Endothelial cell of umbilical vein (primary cell): ENCODE data around the gene STAG1. TPM values are rescaled to one million over a fixed set of nuclear protein-coding genes. Genes with fewer than 3 reads are reported as not detected.

Source experiments
- BruUV-seq: library from RNA; stranded (reverse); fragments of 400-500 nt; replicated peaks from 2 replicates; lab custom pipeline; 2021; lab: Mats Ljungman, UMichigan
- CTCF ChIA-PET: fragments of 300-600, 350-600 bp; sonication (Branson Sonifier 250); formaldehyde crosslinking; loops from one replicate; lab custom pipeline; 2021; ENCODE audit warnings: antibody characterized with exemption, inconsistent platforms; lab: Charles Lee
- POLR2A ChIA-PET: fragments of 300-600, 350-600 bp; sonication (Branson Sonifier 250); formaldehyde crosslinking; loops from one replicate; lab custom pipeline; 2021; ENCODE audit warnings: antibody characterized with exemption, inconsistent platforms; lab: Charles Lee
- DNase-seq: peaks from one replicate; pipeline ENCODE4 v3.0.0-alpha.2; 2011; ENCODE audit warnings: low read depth, low spot score
- FAIRE-seq: peaks from 2 replicates; lab custom pipeline; 2011; peaks lifted over from hg19 to GRCh38; lab: Jason Lieb, UNC
- H2AFZ ChIP-seq: 2 replicates; pipeline ENCODE4 v1.6.0; 2012; ENCODE audit warnings: low read depth, low read length, control low read depth, inconsistent platforms
- H3K27ac ChIP-seq: 2 replicates; pipeline ENCODE4 v1.5.1; 2011; ENCODE audit warnings: low read depth, mild to moderate bottlenecking, control low read depth, low read length, moderate library complexity; ENCODE audit not compliant: insufficient read depth
- H3K27me3 ChIP-seq, 2 experiments: 2 replicates each; pipeline versions ENCODE4 v1.6.0 to v1.6.1; 2011; ENCODE audit warnings: low read length in 2 of 2, mixed read lengths in 1 of 2; ENCODE audit not compliant: control insufficient read depth in 2 of 2, insufficient read depth in 2 of 2
- H3K36me3 ChIP-seq, 2 experiments: 2 replicates in 1 of 2; 3 replicates in 1 of 2; pipeline ENCODE4 v1.5.1; 2011; ENCODE audit warnings: low read length in 2 of 2, mild to moderate bottlenecking in 1 of 2, moderate library complexity in 1 of 2; ENCODE audit not compliant: control insufficient read depth in 2 of 2, insufficient read depth in 2 of 2; ENCODE audit errors: extremely low read depth in 1 of 2
- H3K4me1 ChIP-seq: 3 replicates; pipeline ENCODE4 v1.5.1; 2011; ENCODE audit warnings: mild to moderate bottlenecking, low read length; ENCODE audit not compliant: control insufficient read depth, insufficient read depth; ENCODE audit errors: extremely low read depth
- H3K4me2 ChIP-seq: 2 replicates; pipeline ENCODE4 v1.6.1; 2011; ENCODE audit warnings: low read length, control low read depth, mixed read lengths; ENCODE audit not compliant: insufficient read depth
- H3K4me3 ChIP-seq, 3 experiments: fragments of 200-600 bp in 1 of 3; sonication (generic), shearing (Covaris generic) in 1 of 3; replicated peaks in 1 of 3; 2 replicates each; pipeline ENCODE4 v1.5.1; 2011 to 2016; ENCODE audit warnings: control low read depth in 3 of 3, low read length in 3 of 3, mild to moderate bottlenecking in 2 of 3, inconsistent platforms in 1 of 3, low read depth in 1 of 3, moderate library complexity in 1 of 3; ENCODE audit not compliant: insufficient read depth in 1 of 3
- H3K79me2 ChIP-seq: 2 replicates; pipeline ENCODE4 v1.6.0; 2012; ENCODE audit warnings: low read length, inconsistent platforms; ENCODE audit not compliant: control insufficient read depth, insufficient read depth
- H3K9ac ChIP-seq: replicated peaks from 2 replicates; pipeline ENCODE3; 2011; ENCODE audit warnings: low read length, control low read depth; ENCODE audit not compliant: insufficient read depth; ENCODE audit errors: extremely low read depth
- H3K9me1 ChIP-seq: replicated peaks from 3 replicates; pipeline ENCODE4 v1.6.0; 2011; ENCODE audit warnings: mild to moderate bottlenecking, low read length; ENCODE audit not compliant: control insufficient read depth, insufficient read depth; ENCODE audit errors: extremely low read depth
- H3K9me3 ChIP-seq: replicated peaks from 2 replicates; pipeline ENCODE4 v1.5.1; 2012; ENCODE audit warnings: low read length, inconsistent platforms; ENCODE audit not compliant: control insufficient read depth, insufficient read depth
- H4K20me1 ChIP-seq: replicated peaks from 2 replicates; pipeline ENCODE3; 2011; ENCODE audit warnings: mild to moderate bottlenecking, low read length; ENCODE audit not compliant: control insufficient read depth, insufficient read depth; ENCODE audit errors: extremely low read depth
- CTCF ChIP-seq, 2 donors: IDR thresholded peaks; 1 replicate in 1 of 2; 2 replicates in 1 of 2; pipeline ENCODE4 v1.5.1; 2011; ENCODE audit warnings: low read length in 2 of 2, mild to moderate bottlenecking in 2 of 2, moderate library complexity in 2 of 2, control low read depth in 1 of 2, inconsistent platforms in 1 of 2, low read depth in 1 of 2; ENCODE audit not compliant: insufficient read depth in 1 of 2; ENCODE audit errors: extremely low read depth in 1 of 2
- EZH2 ChIP-seq: IDR thresholded peaks from 2 replicates; pipeline ENCODE4 v1.6.1; 2012; ENCODE audit warnings: borderline replicate concordance, low read depth, mild to moderate bottlenecking, moderate library complexity, low read length, inconsistent platforms; ENCODE audit not compliant: severe bottlenecking
- FOS ChIP-seq: IDR thresholded peaks from 2 replicates; pipeline ENCODE4 v1.6.1; 2011; ENCODE audit warnings: mild to moderate bottlenecking, low read length, moderate library complexity, borderline replicate concordance; ENCODE audit not compliant: insufficient read depth
- GATA2 ChIP-seq: IDR thresholded peaks from 2 replicates; pipeline ENCODE4 v1.7.0; 2011; ENCODE audit warnings: low read depth, mild to moderate bottlenecking, moderate library complexity, mixed read lengths, low read length; ENCODE audit not compliant: insufficient read length, insufficient read depth
- JUN ChIP-seq: IDR thresholded peaks from 2 replicates; pipeline ENCODE4 v1.6.1; 2011; ENCODE audit warnings: borderline replicate concordance, low read depth; ENCODE audit not compliant: insufficient read length, insufficient read depth
- MAX ChIP-seq: IDR thresholded peaks from 2 replicates; pipeline ENCODE4 v1.6.1; 2011; ENCODE audit not compliant: insufficient read depth, insufficient read length
- MYC ChIP-seq: IDR thresholded peaks from one replicate; pipeline ENCODE4 v1.6.1; 2011; ENCODE audit warnings: mild to moderate bottlenecking, low read depth, low read length
- POLR2A ChIP-seq: IDR thresholded peaks from 2 replicates; pipeline ENCODE4 v1.6.1; 2012; ENCODE audit warnings: low read depth, mild to moderate bottlenecking, control low read depth, low read length
- POLR2AphosphoS5 ChIP-seq: IDR thresholded peaks from 2 replicates; pipeline ENCODE4 v1.6.1; 2012; ENCODE audit warnings: low read depth, mild to moderate bottlenecking, control low read depth, low read length, moderate library complexity; ENCODE audit not compliant: insufficient read depth
- dilution Hi-C: fragments of 300-500 bp; cut with MboI; formaldehyde crosslinking; loops from one replicate; pipeline ENCODE4 v1.15.0; 2019; ENCODE audit warnings: low sequenced_read_pairs; ENCODE audit not compliant: extremely low pct_ligation_motif_present
- intact Hi-C: fragments of 100-400 bp; cut with micrococcal nuclease; formaldehyde crosslinking; loops from one replicate; pipeline ENCODE4 v1.10.0; 2022
- polyA plus RNA-seq, 4 experiments: library from polyadenylated mRNA; depleted of rRNA in 3 of 4; stranded (reverse) in 3 of 4; unstranded in 1 of 4; fragments of >200 nt; gene quantifications; 2 replicates each; pipeline versions ENCODE4 v1.2.1 to v1.2.3, GENCODE V29; 2011 to 2012; ENCODE audit warnings: missing spikeins in 1 of 4
- total RNA-seq: library from RNA; stranded (reverse); gene quantifications from 2 replicates; pipeline ENCODE4 v1.2.3, GENCODE V29; 2021

The STAG1 gene
- total and polyA plus RNA-seq, 2 donors (not counting 3 experiments of a cell fraction or from before 2014, with no cell fraction given) = 7.4 to 42.1 TPM

GRCh38 chr3:136624371-136624770 lies 127.8 kb downstream of the STAG1 start:
- no peak overlapping the region for H3K4me3 ChIP-seq
- no peaks in the 10 kb centered on the region for H4K20me1 ChIP-seq
- H3K9me3 ChIP-seq = no peaks in the 10 kb centered on the region
- H3K4me1 ChIP-seq = no peaks in the 10 kb centered on the region
- H3K27me3 ChIP-seq = no peaks in the 10 kb centered on the region
- peaks cover 15% of the 10 kb centered on the region for H3K79me2 ChIP-seq
- DNase-seq (no peak), FAIRE-seq (no peak)
- no peak for TF ChIP-seq GATA2
- no TSS peak for BruUV-seq
- CTCF ChIA-PET = interaction anchor here (0.7 to 1.4 kb wide), 5 partner anchors 9 to 233 kb away, joined by 3 to 6 read pairs (median 3); no protein-coding TSS in a partner anchor
- no peak overlapping the region for H3K27ac ChIP-seq
- no peak overlapping the region for H2AFZ ChIP-seq
- intact Hi-C loops = no loop called here
- peaks cover 2% of the 10 kb centered on the region for H3K9me1 ChIP-seq
- H3K36me3 ChIP-seq = peaks cover 0 to 2% of the 10 kb centered on the region in 2 experiments
- dilution Hi-C loops = no loop called here
- H3K9ac ChIP-seq = no peak overlapping the region
- POLR2A ChIA-PET = no interaction called here
- no peak overlapping the region for H3K4me2 ChIP-seq

GRCh38 chr3:136621628-136622027 lies 130.6 kb downstream of the STAG1 start:
- no peak for TF ChIP-seq POLR2A
- TF ChIP-seq POLR2AphosphoS5 = no peak
- no peak for TF ChIP-seq FOS
- TF ChIP-seq JUN = no peak
- TF ChIP-seq MAX = no peak
- TF ChIP-seq MYC = no peak
- no peak for TF ChIP-seq CTCF (IDR thresholded peaks at IDR 0.05; ENCODE audit: extremely low read depth in 1 of 2, insufficient read depth in 1 of 2, low read depth in 1 of 2, low read length in 2 of 2)
- TF ChIP-seq EZH2 = no peak
- no peak for TF ChIP-seq GATA2
- Histone ChIP-seq H3K27ac (no peak overlapping the region), H3K9me3 (no peaks in the 10 kb centered on the region), H3K79me2 (peaks cover 9% of the 10 kb centered on the region), H3K4me3 (no peak overlapping the region), H3K4me1 (no peaks in the 10 kb centered on the region), H3K9me1 (no peaks in the 10 kb centered on the region), H3K36me3 (no peaks in the 10 kb centered on the region), H3K27me3 (no peaks in the 10 kb centered on the region), H3K4me2 (no peak overlapping the region), H4K20me1 (no peaks in the 10 kb centered on the region), H3K9ac (no peak overlapping the region), H2AFZ (no peak overlapping the region)
- ChIA-PET CTCF (no interaction called here), POLR2A (no interaction called here)
- intact Hi-C loops (no loop called here), dilution Hi-C loops (no loop called here)
- BruUV-seq = no TSS peak
- no peak for FAIRE-seq
- no peak for DNase-seq
